HT1080 (cell line): ENCODE measurements around the gene TTI1. TPM values are rescaled to one million over a fixed set of nuclear protein-coding genes. Genes with fewer than 3 reads are reported as not detected.

Experiments
- DNase-seq: peaks from one replicate; pipeline ENCODE4 v3.0.0-alpha.2; 2015; ENCODE audit warnings: low read depth
- total RNA-seq: library from RNA; depleted of rRNA; stranded (reverse); fragments of >200 nt; shearing (Covaris generic); gene quantifications from 2 replicates; pipeline ENCODE4 v1.2.3, GENCODE V29; 2014

TTI1 gene
- total RNA-seq, 1 experiment from 2014 or later, result 27.3 TPM

DNA sequence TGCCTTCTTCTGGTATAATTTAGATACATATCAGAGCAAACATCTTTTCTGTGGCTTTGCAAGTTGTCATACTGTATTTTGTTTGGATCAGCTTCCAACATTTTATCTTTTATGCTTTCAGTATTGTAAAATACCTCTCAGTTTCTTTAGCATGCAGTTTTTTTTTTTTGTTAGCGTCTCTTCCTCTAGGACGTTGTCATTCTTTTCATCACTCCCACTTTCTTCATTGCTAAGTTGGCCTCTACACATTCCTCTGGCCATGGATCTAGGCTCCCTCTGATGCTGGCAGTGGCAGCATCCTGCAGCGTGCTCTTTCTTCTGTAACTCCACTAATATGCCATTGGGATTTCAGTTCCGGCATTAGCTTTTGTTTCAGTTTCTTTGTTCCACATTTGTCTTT lies 22.0 kb upstream of the TTI1 start:
- DNase-seq, result no peak

- DNase-seq, result no peak
Measured at GRCh38 chr20:38054647-38055046, 21.4 kb upstream of the TTI1 start.

GRCh38 chr20:38052870-38053269 lies 19.6 kb upstream of the TTI1 start:
- DNase-seq, result no peak

- no peak for DNase-seq
Measured at GRCh38 chr20:38050686-38051085, 17.4 kb upstream of the TTI1 start.

GRCh38 chr20:38049800-38050199 lies 16.5 kb upstream of the TTI1 start:
- peak; percentile 88 for DNase-seq

DNA sequence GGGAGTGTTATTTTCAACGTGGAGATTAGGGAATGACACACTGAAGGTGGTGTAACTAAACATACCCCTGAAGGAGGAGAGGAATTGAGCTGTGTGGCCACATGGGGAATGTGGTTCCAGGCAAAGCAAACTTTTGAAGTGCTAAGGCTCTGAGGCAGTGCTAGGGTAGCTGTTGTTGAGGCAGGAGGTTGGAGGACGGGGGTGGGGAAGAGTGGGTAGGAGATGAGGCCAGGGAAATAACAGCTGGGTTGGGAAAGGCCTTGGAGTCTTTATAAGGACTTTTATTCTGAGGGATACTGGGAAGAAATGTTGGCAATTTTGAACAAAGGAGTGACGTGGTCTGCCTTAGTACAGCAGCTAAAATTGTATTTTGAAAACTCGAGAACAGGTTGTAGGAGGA lies 13.3 kb upstream of the TTI1 start:
- DNase-seq, result no peak

- no peak for DNase-seq
Measured at GRCh38 chr20:38044685-38045084, 11.4 kb upstream of the TTI1 start.

- DNase-seq, result peak; percentile 96
Measured at GRCh38 chr20:38043512-38044300, 10.4 kb upstream of the TTI1 start.

DNA sequence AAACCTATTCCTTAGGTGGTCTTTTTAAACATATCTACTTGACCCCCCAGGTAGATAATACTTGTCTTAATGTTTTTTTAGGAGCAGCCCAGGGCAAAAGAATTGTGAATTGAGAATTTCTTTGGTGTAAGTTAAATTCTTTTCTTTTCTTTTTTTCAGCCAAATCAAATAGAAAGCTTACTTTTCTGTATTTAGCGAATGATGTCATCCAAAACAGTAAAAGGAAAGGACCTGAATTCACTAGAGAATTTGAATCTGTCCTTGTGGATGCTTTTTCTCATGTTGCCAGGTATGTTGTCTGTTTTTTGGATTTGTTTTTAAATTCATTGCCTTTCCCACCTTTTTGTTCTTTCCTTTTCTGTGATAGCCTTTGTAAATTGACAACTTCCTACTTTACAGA lies 7.0 kb upstream of the TTI1 start:
- DNase-seq, result no peak

GRCh38 chr20:38036366-38036765 lies 3.1 kb upstream of the TTI1 start:
- DNase-seq, result no peak

GRCh38 chr20:38034961-38035360 lies 1.7 kb upstream of the TTI1 start:
- no peak for DNase-seq

DNA sequence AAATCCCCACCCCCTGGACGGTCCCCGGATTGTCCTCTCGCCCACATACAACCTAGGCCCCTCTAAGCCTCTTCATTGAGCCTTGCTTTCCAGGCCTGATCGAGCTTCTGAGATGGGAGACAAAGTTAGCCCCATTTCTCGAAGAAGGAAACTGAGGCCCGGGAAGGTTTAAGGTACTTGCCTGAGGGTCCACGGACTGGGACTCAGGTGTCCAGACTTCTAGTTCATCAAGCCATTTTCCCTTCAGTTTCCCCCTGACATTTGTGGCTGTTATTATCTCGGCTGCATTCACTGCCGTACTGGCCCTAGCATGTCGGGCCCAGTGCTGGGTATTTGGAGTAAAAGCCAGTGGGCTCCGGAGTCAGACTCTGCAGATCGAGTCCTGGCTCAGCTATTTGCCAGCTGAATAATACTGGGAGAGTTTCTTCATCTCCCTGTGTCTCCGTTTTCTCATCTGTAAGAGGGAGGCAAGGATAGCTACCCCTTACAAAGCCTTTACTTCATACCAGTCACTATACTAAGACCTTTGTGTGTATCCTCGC lies 923 bp upstream of the TTI1 start:
- no peak for DNase-seq

DNA sequence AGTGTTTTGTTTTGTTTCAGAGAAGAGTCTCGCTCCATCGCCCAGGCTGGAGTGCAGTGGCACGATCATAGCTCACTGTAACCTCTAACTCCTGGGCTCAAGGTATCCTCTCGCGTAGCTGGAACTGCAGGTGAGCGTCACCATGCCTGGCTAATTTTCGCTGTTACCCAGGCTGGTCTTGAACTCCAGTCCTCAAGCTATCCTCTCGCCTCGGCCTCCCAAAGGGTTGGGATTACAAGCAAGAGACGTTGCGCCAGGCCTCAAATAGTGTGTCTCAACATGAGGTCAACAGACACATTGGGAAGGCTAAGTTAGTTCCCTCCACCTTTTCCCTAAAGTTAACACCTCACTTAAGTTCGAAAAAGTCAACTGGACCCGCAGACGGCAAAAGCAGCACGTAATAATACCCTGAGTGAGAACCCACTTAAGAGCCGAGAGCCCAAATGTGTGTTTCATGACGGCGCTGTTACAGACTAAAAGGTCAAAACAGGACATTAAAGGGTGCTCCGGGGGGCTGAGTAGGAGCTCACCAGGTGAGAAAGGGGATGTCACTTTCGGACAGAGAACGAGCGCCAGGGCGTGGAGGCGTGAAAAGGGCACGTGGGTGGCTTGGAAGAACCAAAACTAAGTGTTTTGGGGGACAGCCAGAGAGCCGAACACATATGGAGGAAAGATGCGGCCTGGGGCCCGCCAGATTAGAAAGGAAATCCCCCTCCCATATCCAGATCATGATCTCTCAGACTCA lies 499 bp downstream of the TTI1 start:
- no peak for DNase-seq

- no peak for DNase-seq
Measured at GRCh38 chr20:38031957-38032356, 1.3 kb downstream of the TTI1 start.

DNA sequence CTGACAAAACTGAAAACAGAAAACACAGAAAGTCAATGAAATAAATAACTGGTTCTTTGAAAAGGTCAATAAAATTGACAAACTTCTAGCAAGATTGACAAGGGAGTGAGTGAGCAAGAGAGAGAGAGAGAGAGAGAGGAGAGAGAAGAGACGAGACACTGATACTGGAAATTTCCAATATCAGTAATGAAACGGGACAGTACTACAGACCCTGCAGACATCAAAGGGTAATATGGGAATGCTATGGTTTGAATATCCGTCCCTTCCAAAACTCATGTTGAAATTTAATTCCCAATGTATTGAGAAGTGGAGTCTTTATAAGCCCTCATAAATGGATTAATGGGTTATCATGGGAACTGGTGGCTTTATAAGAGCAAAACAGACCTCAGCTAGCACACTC lies 3.8 kb downstream of the TTI1 start:
- DNase-seq, result no peak

GRCh38 chr20:38024496-38024895 lies 8.8 kb downstream of the TTI1 start:
- no peak for DNase-seq

DNA sequence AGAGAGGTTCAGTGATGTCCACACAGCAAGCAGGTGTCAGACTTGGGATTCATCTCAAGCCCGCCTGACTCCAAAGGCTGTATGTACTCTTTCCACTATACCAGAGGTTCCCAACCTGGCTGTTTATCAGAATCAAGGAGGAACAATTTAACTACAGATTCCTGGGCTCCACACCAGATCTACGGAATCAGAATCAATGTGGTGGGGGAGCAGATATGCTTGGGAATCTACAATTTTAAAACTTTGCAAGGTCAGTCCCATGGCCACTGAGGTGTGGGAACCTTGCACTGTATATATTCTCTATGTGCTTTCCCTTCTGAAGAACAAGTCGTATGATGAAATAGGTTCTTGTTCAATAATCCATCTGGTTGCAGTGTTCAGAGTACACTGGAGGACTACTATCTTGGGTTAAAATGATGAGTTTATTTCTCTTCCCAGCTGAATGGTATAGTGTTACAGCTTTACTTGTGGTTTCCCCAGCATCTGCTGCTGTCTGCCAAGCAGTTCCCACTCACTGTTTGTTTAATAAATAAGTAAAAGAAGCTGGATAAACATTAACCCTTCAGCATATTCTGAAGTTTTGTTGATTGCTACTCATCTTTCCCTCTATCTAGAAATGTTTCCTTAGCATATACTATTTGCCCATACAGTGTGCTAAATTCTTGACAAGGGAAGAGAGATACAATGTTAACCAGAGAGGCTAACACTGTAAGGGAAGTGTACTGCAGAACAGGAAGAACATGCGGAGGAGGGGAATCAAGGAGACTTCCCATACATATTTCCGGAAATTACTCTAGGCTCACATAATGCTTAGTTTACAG lies 9.9 kb downstream of the TTI1 start:
- peak; percentile 21 for DNase-seq

- no peak for DNase-seq
Measured at GRCh38 chr20:38021087-38021772, 12.0 kb downstream of the TTI1 start.

DNA sequence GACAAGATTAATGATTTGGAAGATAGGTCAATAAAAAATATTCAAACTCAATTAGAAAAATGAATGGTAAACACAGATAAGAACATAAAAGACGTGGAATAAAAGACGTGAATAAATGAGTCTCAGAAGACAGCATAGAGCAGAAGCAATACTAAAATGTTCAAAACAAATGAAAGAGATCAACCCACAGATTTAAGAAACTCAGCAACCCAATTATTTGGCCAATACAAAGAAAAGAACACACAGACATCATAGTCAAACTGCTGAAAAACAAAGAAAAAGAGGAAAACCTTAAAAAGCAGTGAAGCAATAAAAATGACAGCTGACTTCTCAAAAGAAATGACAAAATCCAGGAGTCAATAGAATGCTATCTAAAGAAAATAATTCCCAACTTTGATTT lies 14.9 kb downstream of the TTI1 start:
- no peak for DNase-seq

DNA sequence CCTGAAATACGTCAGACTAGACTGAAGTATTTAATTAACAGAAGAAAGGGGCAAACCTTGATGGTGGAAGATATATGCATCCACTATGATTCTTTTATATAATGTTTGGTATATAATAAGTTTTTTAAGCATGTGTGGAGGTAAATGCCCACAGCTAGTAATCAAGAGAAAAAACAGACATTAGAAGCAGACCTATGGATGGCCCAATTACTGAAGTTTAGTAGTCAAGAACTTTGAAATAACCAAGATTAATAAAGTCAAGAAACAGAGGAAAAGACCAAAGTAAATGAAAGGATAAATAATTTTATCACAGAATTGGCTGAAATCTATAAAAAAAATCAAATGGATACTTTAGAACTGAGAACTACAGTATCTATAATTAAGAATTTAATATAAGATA lies 15.3 kb downstream of the TTI1 start:
- DNase-seq, result no peak

DNA sequence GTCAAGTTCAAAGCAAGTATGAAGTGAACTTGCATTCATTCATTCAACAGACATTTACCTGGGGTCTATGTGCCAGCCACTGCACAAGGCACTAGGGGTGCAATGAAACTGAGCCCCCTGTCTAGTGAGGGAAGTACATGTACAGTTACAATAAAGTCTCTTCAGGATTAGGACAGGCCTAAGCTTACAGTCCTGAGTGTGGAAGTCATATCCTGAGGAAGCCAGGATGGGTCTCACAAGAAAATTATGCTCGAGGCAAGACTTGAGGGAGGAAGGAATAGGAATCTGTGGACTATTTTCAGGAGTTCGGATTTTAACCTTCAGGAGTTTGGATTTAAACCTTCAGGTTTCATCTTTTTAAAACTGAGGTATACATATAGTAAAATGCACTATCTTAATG lies 19.4 kb downstream of the TTI1 start:
- DNase-seq, result no peak
